NCI-H187 (cell line): Measurements from ENCODE around the gene ZNF92.
"Not testable (repeated sequence)": the region's sequence is repeated elsewhere in the genome, so short reads cannot be mapped to it uniquely, and the experiment has no call there.

Experiments used
- DNase-seq, 2 experiments: peaks; one replicate each; lab custom pipeline; 2025; lab: John Stamatoyannopoulos, UW

The ZNF92 gene

GRCh38 chr7:65423286-65423685 is 49.6 kb downstream of the ZNF92 start:
- not testable (repeated sequence) for DNase-seq

- no peak for DNase-seq
These were observed 56.1 kb downstream of the ZNF92 start for GRCh38 chr7:65429642-65430343.

- no peak for DNase-seq
These were observed 56.9 kb downstream of the ZNF92 start for GRCh38 chr7:65430344-65431186.

- no peak for DNase-seq
These were observed 60.7 kb downstream of the ZNF92 start for GRCh38 chr7:65434307-65434706.

- no peak for DNase-seq
These were observed 62.5 kb downstream of the ZNF92 start for GRCh38 chr7:65436163-65436562.

GRCh38 chr7:65438598-65438997 is 64.9 kb downstream of the ZNF92 start:
- DNase-seq, result no peak

- no peak for DNase-seq
These were observed 67.4 kb downstream of the ZNF92 start for GRCh38 chr7:65441010-65441409.

- DNase-seq, result no peak
These were observed 70.7 kb downstream of the ZNF92 start for GRCh38 chr7:65444205-65444842.

- DNase-seq, result no peak
These were observed 71.5 kb downstream of the ZNF92 start for GRCh38 chr7:65444899-65445823.

GRCh38 chr7:65447041-65447440 is 73.4 kb downstream of the ZNF92 start:
- DNase-seq, result not testable (repeated sequence)

- no peak for DNase-seq
These were observed 75.3 kb downstream of the ZNF92 start for GRCh38 chr7:65448816-65449504.

GRCh38 chr7:65449505-65449852 is 75.8 kb downstream of the ZNF92 start:
- DNase-seq, result no peak
